ENCODE measurements around the gene TRIM9.

Gene TRIM9

DNA sequence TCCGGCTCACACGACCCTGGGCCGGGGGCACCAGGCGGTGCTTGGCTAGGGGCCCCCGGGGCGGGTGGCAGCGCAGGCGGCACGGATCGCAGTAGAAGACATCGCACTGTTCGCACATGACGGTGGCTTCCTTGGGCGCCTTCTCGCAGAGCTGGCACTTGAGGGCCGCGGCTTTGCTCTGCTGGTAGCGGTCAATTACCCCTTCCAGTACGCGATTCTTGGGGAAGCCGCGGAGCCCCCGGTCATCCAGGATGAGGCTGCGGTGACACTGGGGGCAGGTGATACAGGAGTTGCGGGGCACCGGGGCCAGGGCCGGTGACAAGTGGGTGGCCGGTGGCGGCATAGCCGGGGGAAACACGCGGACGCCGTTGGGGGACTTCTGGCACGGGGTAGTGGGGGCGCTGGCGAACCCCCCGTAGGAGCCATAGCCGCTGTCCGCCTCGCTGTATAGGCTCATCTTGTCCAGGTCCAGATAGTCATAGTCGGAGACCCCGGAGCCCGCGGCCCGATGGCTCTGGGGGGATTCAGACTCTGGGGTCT is 553 bp downstream of the TRIM9 start:
- peak overlapping the region; percentile 81 for H3K4me3 ChIP-seq
- peak overlapping the region in 1 of 2 donors; percentile 58 for H3K27ac ChIP-seq
- TF ChIP-seq, protein P1, sequence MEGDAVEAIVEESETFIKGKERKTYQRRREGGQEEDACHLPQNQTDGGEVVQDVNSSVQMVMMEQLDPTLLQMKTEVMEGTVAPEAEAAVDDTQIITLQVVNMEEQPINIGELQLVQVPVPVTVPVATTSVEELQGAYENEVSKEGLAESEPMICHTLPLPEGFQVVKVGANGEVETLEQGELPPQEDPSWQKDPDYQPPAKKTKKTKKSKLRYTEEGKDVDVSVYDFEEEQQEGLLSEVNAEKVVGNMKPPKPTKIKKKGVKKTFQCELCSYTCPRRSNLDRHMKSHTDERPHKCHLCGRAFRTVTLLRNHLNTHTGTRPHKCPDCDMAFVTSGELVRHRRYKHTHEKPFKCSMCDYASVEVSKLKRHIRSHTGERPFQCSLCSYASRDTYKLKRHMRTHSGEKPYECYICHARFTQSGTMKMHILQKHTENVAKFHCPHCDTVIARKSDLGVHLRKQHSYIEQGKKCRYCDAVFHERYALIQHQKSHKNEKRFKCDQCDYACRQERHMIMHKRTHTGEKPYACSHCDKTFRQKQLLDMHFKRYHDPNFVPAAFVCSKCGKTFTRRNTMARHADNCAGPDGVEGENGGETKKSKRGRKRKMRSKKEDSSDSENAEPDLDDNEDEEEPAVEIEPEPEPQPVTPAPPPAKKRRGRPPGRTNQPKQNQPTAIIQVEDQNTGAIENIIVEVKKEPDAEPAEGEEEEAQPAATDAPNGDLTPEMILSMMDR (IDR thresholded peaks at IDR 0.05), result no peak
- DNase-seq (ENCODE audit: low spot score), result no peak

DNA sequence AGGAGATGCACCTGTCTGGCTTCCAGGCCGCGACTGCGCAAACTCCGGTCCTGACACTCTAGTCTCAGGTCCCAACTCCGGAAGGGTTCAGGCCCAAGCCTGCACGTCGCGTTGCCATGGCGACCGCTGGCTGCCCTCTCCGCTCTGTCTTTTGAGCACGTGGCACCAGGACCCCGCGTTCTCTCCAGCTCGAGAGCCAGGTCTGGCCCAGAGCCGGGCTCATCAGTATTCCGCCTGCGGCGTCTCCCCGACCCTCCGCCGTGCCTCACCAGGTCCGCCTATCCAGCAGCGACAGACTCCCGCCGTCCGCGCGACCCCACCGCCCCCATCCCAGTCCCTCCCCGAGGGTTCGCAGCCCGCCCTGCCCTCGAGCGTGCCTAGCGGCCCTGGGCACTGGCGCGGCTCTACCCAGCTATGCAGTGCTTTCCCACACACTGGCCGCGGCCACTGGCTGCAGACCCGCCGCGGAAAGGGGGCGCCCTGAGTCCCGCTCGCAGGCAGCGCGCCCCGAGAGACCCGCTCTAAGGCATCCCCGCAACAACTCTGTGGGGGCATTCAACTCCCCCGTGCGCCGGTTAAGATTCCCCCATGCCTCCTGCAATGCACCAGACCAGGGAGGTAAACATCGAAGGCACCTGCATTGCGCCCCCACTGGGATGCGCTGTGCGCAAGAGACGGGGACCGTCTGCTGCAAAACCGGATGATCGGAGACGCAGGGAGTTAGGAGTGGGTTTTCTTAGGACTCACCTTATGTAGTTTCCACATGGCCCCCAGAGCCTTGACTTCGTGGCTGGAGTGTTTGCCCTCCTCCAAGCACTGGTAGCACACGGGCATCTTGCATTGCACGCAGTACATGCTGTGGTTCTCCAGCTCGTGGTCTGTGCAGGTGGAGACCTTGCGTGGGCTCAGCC is 1.3 kb downstream of the TRIM9 start:
- Histone ChIP-seq H3K27ac (no peak overlapping the region), H3K4me3 (peak overlapping the region; percentile 81)
- no peak for DNase-seq (ENCODE audit: low spot score)
- TF ChIP-seq, protein P1 (IDR thresholded peaks at IDR 0.05), result no peak

DNA sequence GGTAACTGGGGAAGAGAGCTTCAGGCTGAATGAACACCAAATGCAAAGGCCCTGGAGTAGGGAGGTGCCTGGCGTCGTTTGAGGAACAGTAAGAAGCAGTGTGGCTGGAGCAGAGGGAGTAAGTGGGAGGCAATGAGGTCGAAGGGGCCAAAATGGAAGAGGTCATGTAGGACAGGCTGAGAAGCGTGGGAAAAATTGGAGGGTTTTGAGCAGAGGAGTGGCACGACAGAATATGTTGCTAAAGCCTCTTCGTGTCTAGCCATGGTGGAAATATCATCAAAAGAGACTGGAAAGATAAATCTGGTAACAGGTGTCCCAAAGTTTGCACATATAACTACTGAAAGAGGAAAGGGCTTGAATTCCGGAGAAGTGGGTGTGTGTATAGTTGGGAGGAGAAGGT is 1.9 kb downstream of the TRIM9 start:
- DNase-seq (ENCODE audit: low spot score), result no peak
- no peak overlapping the region for H3K27ac ChIP-seq
- H3K4me3 ChIP-seq, result no peak overlapping the region
- TF ChIP-seq, protein P1 (IDR thresholded peaks at IDR 0.05), result no peak

DNA sequence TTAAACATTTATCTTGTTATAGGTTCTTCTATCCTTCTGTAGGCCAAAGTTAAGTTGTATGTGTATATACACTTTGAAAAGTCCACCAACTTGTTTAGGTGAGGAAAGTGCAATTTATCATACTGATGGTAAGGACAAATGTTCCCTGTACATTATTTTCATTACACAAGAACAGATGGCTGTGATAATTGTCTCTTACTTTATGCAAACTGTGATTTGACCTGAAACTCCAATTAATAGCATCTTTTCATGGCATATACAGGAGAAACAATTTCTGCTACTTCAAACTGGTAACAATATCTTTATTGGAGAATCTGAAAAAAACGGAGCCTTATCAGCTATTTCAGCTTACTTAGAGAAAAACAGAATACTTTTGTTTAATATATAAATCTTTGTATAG is 5.6 kb downstream of the TRIM9 start:
- DNase-seq (ENCODE audit: low spot score), result no peak
- Histone ChIP-seq H3K4me3 (no peak overlapping the region), H3K27ac (no peak overlapping the region)
- TF ChIP-seq, protein P1 (IDR thresholded peaks at IDR 0.05), result no peak

DNA sequence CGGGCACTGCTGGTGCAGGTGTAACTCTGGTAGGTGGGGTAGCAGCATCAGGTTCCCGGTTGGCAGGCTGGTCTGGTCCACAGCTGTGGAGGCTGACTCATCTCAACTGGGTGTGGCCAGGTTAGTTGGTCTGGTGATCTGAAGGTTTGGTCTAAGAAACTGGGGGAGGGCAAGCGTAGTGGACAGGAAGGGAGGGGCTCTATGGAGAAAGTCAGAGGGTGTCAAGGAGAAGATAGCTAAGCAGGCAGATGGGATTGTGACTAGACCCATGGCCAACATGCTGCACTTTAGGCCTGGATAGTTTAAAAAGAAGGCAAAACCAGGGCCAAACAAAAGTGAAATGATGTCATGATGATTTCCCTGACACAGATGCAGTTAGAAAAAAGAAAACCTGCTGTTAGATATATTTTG is 7.9 kb downstream of the TRIM9 start:
- no peak overlapping the region for H3K4me3 ChIP-seq
- TF ChIP-seq, protein P1 (IDR thresholded peaks at IDR 0.05), result no peak
- no peak overlapping the region for H3K27ac ChIP-seq
- no peak for DNase-seq (ENCODE audit: low spot score)

DNA sequence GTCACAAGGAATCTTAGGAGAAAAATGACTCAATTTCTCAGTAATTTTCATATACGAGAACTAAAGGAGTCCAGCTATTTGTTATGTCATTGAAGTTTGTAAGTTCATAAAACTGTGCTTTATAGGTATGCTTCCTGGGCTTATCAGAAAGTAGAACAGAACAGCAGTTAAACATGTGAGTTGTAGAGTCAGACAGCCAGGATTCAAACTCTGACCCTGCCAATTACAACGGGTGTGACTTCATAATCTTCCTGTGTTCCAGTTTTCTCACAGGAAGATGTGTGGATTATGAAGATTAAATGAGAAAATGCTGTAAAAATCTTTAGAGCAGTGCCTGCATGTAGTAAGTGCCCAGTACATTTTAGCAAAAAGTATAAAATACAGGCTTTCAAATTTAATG is 8.9 kb downstream of the TRIM9 start:
- TF ChIP-seq, protein P1 (IDR thresholded peaks at IDR 0.05), result no peak
- no peak for DNase-seq (ENCODE audit: low spot score)
- no peak overlapping the region for H3K27ac ChIP-seq

DNA sequence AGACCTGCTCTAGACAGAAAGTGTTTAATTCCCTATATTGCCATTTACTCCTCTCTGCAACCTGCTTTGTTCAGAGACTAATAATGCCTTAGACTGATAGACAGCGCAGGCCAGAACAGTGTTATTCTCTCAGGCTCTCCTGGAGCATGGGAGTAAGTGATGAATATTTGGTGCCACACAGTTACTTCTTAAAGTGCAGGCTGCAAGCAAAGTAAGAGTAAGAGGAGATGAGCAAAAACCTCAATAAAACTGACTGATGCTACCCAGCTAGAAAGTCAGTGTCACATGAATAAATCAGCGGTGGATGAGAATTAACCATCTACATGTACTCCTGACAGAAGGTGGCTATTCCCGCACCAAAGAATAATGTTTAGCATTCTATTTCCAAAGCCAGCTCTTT is 9.9 kb downstream of the TRIM9 start:
- no peak overlapping the region for H3K27ac ChIP-seq
- TF ChIP-seq, protein P1 (IDR thresholded peaks at IDR 0.05), result no peak

More for the DNA sequence above, 8.9 kb downstream of the TRIM9 start:
- H3K4me3 ChIP-seq, result no peak overlapping the region

More for the DNA sequence above, 9.9 kb downstream of the TRIM9 start:
- DNase-seq (ENCODE audit: low spot score), result no peak
- no peak overlapping the region for H3K4me3 ChIP-seq
